Osteoblast (primary cell): Measurements from ENCODE around the gene ARHGAP12. TPM values are rescaled to one million over a fixed set of nuclear protein-coding genes. Genes with fewer than 3 reads are reported as not detected.

Source experiments
- DNase-seq: peaks from one replicate; pipeline ENCODE4 v3.0.0; 2011; ENCODE audit warnings: low spot score, mixed read lengths; ENCODE audit not compliant: insufficient read length; ENCODE audit errors: missing footprints
- H2AFZ ChIP-seq: 2 replicates; pipeline ENCODE4 v1.6.0; 2011; ENCODE audit warnings: mild to moderate bottlenecking, low read length
- H3K27ac ChIP-seq: 2 replicates; pipeline ENCODE4 v1.5.1; 2011; ENCODE audit warnings: mild to moderate bottlenecking, low read depth, low read length, moderate library complexity
- H3K27me3 ChIP-seq: 2 replicates; pipeline ENCODE4 v1.6.0; 2012; ENCODE audit warnings: mild to moderate bottlenecking, control low read depth, inconsistent platforms, low read length, moderate library complexity; ENCODE audit not compliant: insufficient read depth
- H3K36me3 ChIP-seq: 2 replicates; pipeline ENCODE4 v1.5.1; 2011; ENCODE audit warnings: mild to moderate bottlenecking, low read length, control low read depth, moderate library complexity; ENCODE audit not compliant: insufficient read depth
- H3K4me1 ChIP-seq: 2 replicates; pipeline ENCODE4 v1.5.1; 2011; ENCODE audit warnings: mild to moderate bottlenecking, low read length, control low read depth, moderate library complexity; ENCODE audit not compliant: insufficient read depth
- H3K4me2 ChIP-seq: 2 replicates; pipeline ENCODE4 v1.6.0; 2011; ENCODE audit warnings: mild to moderate bottlenecking, low read length; ENCODE audit not compliant: insufficient read depth
- H3K4me3 ChIP-seq: fragments of 200-600 bp; sonication (generic); 3 replicates; pipeline ENCODE4 v1.5.1; 2012; ENCODE audit warnings: mild to moderate bottlenecking, low read length, inconsistent platforms; ENCODE audit not compliant: insufficient read depth
- H3K79me2 ChIP-seq: 2 replicates; pipeline ENCODE4 v1.6.0; 2012; ENCODE audit warnings: mild to moderate bottlenecking, low read length, control low read depth, inconsistent platforms; ENCODE audit not compliant: insufficient read depth
- H3K9me3 ChIP-seq: 2 replicates; pipeline ENCODE4 v1.5.1; 2011; ENCODE audit warnings: low read depth, low read length, control low read depth
- H4K20me1 ChIP-seq: 2 replicates; pipeline ENCODE4 v1.6.0; 2012; ENCODE audit warnings: mild to moderate bottlenecking, low read length, control low read depth; ENCODE audit not compliant: insufficient read depth
- total RNA-seq: library from RNA; depleted of rRNA; stranded (reverse); fragments of >200 nt; gene quantifications from 2 replicates; pipeline ENCODE4 v1.2.3, GENCODE V29; 2012
- TF ChIP-seq, protein P1 (sequence below): IDR thresholded peaks from 2 replicates; pipeline ENCODE4 v1.5.1; 2011; ENCODE audit warnings: mild to moderate bottlenecking, low read depth, low read length, moderate library complexity; ENCODE audit errors: extremely low read depth

Gene ARHGAP12
- total RNA-seq, 1 donor, result 76.0 TPM

DNA sequence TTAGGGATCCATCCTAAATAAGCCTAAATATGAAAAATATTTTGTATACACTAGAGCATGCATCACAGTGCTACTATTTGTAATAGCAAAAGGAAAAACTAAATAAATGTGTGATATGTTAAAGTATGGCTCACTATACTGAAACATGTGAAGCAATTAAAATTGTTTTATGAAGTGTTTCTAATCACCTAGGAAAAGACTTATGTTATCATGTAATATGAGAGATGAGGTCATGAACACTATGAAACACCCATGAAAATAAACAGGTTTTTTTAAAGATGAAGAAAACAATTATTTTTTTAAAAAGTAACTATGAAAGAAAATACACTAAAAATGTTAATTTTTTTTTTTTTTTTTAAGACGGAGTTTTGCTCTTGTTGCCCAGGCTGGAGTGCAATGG lies 16.8 kb upstream of the ARHGAP12 start:
- Histone ChIP-seq H3K27me3 (no peaks in the 10 kb centered on the region), H3K4me1 (peaks cover 35% of the 10 kb centered on the region), H3K36me3 (no peaks in the 10 kb centered on the region), H3K4me3 (no peak overlapping the region), H3K4me2 (no peak overlapping the region), H3K79me2 (no peaks in the 10 kb centered on the region), H2AFZ (no peak overlapping the region), H3K9me3 (no peaks in the 10 kb centered on the region), H3K27ac (no peak overlapping the region), H4K20me1 (no peaks in the 10 kb centered on the region)
- DNase-seq, result no peak
- TF ChIP-seq, protein P1, sequence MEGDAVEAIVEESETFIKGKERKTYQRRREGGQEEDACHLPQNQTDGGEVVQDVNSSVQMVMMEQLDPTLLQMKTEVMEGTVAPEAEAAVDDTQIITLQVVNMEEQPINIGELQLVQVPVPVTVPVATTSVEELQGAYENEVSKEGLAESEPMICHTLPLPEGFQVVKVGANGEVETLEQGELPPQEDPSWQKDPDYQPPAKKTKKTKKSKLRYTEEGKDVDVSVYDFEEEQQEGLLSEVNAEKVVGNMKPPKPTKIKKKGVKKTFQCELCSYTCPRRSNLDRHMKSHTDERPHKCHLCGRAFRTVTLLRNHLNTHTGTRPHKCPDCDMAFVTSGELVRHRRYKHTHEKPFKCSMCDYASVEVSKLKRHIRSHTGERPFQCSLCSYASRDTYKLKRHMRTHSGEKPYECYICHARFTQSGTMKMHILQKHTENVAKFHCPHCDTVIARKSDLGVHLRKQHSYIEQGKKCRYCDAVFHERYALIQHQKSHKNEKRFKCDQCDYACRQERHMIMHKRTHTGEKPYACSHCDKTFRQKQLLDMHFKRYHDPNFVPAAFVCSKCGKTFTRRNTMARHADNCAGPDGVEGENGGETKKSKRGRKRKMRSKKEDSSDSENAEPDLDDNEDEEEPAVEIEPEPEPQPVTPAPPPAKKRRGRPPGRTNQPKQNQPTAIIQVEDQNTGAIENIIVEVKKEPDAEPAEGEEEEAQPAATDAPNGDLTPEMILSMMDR, result no peak

- no peak overlapping the region for H3K4me3 ChIP-seq
- no peak overlapping the region for H2AFZ ChIP-seq
- H3K9me3 ChIP-seq, result no peaks in the 10 kb centered on the region
- H3K27me3 ChIP-seq, result no peaks in the 10 kb centered on the region
- no peak overlapping the region for H3K27ac ChIP-seq
- H3K36me3 ChIP-seq, result no peaks in the 10 kb centered on the region
- TF ChIP-seq, protein P1, result no peak
- H4K20me1 ChIP-seq, result no peaks in the 10 kb centered on the region
- H3K79me2 ChIP-seq, result no peaks in the 10 kb centered on the region
- H3K4me2 ChIP-seq, result no peak overlapping the region
- H3K4me1 ChIP-seq, result peaks cover 46% of the 10 kb centered on the region
- DNase-seq, result no peak
Observed at GRCh38 chr10:31944071-31944433, 15.4 kb upstream of the ARHGAP12 start.

DNA sequence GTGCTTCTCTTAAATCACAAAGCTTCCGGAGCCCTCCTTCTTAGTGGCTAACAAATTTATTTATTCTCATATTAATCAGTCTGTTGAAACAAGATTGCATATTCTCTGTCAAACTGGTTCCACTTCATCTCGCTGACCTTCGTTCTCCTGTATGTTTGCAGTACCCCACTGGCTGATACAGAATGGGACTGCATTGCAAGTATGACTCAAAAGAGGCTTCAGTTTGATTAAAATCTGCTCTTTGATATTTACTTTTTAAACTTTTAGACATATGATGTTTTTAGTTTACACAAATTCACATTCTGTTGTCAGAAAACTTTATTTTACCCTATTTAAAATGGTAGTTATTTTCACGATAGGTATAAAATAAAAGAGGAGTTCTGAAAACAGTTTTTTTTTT lies 14.3 kb upstream of the ARHGAP12 start:
- Histone ChIP-seq H3K27ac (no peak overlapping the region), H3K4me3 (no peak overlapping the region), H4K20me1 (no peaks in the 10 kb centered on the region), H3K79me2 (no peaks in the 10 kb centered on the region), H3K9me3 (no peaks in the 10 kb centered on the region), H3K27me3 (no peaks in the 10 kb centered on the region), H3K4me2 (no peak overlapping the region), H2AFZ (no peak overlapping the region), H3K36me3 (no peaks in the 10 kb centered on the region), H3K4me1 (peaks cover 44% of the 10 kb centered on the region)
- DNase-seq, result no peak
- TF ChIP-seq, protein P1, result no peak

DNA sequence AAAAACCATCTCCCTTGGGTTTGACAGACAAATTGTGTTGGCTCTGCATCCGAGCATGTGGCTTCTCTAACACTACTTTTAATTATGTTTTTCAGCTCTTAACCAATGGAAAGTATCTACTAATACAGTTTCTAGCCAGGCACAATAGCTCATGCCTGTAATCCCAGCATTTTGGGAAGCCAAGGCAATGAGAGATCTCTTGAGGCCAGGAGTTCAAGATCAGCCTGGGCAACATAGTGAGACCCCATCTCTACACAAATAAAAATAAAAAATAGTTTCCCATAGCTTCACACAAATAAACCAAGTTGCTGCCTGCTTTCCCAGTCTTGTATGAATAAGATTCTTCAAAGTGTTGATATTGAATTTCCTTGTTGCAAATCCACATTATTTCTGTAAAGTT lies 13.8 kb upstream of the ARHGAP12 start:
- no peak for DNase-seq
- Histone ChIP-seq H4K20me1 (no peaks in the 10 kb centered on the region), H3K36me3 (no peaks in the 10 kb centered on the region), H2AFZ (no peak overlapping the region), H3K9me3 (no peaks in the 10 kb centered on the region), H3K4me1 (peaks cover 40% of the 10 kb centered on the region), H3K4me2 (no peak overlapping the region), H3K27ac (no peak overlapping the region), H3K27me3 (no peaks in the 10 kb centered on the region), H3K4me3 (no peak overlapping the region), H3K79me2 (no peaks in the 10 kb centered on the region)
- TF ChIP-seq, protein P1, result no peak
